ENCODE results near the gene RNF123. TPM values are rescaled to one million over a fixed set of nuclear protein-coding genes. Genes with fewer than 3 reads are reported as not detected.

The RNF123 gene
- total RNA-seq (2014; rRNA removed; shearing (Covaris generic)) = 22.1 and 31.2 TPM in 2 replicates

DNA sequence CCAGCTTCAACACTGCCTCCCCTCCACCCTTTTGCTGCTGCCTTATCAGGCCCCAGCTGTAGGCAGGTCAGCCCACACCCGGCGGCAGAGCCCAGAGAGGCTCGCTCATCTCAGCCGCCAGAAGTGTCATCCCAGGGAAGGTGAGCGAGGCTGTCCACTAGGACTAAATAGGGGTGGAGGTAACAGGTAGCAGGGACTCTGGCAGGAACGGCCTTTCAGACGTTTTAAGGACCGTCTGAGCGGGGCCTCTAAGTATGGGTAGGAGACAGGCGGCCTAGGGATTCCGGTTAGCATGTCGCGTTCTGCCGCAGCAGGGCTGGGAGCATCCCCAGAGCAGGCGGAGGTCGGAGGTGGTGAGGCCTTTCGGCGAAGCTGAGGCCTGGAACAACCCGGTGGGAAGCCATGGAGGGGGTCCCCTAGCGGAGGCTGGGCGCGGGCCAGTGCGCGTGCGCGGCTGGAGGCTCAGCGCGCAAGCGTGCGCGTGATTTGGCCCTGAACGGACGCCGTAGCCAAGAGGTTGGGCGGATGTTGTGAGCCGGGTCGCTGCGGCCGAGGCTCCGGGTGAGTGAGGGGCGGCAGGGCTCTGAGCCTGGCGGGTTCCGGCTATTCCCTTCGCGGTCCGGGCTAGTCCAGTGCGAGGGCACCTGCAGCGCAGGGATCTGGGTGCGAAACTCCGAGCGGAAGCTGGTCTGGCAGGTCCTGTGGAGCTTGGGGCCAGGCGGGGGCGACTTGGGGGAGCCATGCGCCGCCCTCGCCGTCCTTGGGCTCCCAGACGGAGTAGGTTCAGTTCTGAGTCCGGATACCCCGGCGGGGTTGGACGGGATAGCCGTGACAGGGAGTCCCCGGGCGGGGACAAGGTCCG is at the start of gene RNF123, which contains the start of gene MST1:
Gene RNF123 (plus strand): TSS at position 512 of the 862 bp plus-strand sequence. CDS start 1,609 bp downstream, outside the sequence.
Gene MST1 (minus strand): TSS at position 429 of the 862 bp plus-strand sequence. CDS start 783 bp downstream, outside the sequence.
- H3K27me3 ChIP-seq (ENCODE audit: control insufficient read depth, insufficient read depth, low read length) = no peaks in the 10 kb centered on the region; the same call in 1 of the 2 replicates
- DNase-seq = peak; percentile 98

GRCh38 chr3:49641292-49641691 is 48.1 kb upstream of the RNF123 start:
- no peaks in the 10 kb centered on the region for H3K36me3 ChIP-seq (replicated peaks; ENCODE audit: control insufficient read depth, insufficient read depth, low read length)
- H3K4me3 ChIP-seq (ENCODE audit: insufficient read depth, low read depth, low read length) = no peak overlapping the region
- no peak for DNase-seq
- no peaks in the 10 kb centered on the region for H3K27me3 ChIP-seq (ENCODE audit: control insufficient read depth, insufficient read depth, low read length)

More for the DNA sequence above, at the start of gene RNF123, which contains the start of gene MST1:
- Histone ChIP-seq H3K4me3 (ENCODE audit: insufficient read depth, low read depth, low read length) (peak within 1 kb of the TSS; percentile 88), H3K36me3 (replicated peaks; ENCODE audit: control insufficient read depth, insufficient read depth, low read length) (no peaks in the 10 kb centered on the region; the same call in 1 of the 2 replicates)

DNA sequence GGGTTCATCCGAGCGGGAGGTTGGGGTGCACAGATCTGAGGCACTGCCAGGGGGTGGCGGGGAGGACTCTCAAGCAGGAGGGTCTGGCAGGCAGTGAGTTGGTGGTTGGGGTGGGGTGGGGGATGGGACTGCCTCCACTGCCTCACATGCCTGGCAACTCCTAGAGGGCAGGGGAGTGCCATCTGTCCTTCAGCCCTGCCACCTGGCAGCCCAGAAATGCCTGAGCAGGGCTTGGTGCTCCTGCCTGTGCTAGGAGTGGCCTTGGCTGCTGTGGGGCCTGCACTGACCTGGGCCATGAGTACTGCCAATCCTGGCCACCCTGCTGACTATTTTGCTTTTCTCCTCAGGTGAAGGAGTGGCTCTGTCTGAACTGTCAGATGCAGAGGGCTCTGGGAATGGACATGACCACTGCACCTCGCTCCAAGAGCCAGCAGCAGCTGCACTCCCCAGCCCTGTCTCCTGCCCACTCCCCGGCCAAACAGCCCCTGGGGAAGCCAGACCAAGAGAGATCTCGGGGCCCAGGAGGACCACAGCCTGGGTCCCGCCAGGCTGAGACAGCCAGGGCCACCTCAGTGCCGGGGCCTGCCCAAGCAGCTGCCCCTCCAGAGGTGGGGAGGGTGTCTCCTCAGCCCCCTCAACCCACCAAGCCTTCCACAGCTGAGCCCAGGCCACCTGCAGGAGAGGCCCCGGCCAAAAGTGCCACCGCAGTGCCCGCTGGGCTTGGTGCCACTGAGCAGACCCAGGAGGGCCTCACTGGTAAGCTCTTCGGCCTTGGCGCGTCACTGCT is 47.2 kb upstream of the RNF123 start:
- Histone ChIP-seq H3K27me3 (ENCODE audit: control insufficient read depth, insufficient read depth, low read length) (no peaks in the 10 kb centered on the region), H3K4me3 (ENCODE audit: insufficient read depth, low read depth, low read length) (no peak overlapping the region), H3K36me3 (replicated peaks; ENCODE audit: control insufficient read depth, insufficient read depth, low read length) (no peaks in the 10 kb centered on the region)
- DNase-seq = no peak

- no peak for DNase-seq
- Histone ChIP-seq H3K4me3 (ENCODE audit: insufficient read depth, low read depth, low read length) (no peak overlapping the region), H3K36me3 (replicated peaks; ENCODE audit: control insufficient read depth, insufficient read depth, low read length) (no peaks in the 10 kb centered on the region), H3K27me3 (ENCODE audit: control insufficient read depth, insufficient read depth, low read length) (no peaks in the 10 kb centered on the region)
Observed at GRCh38 chr3:49642708-49643145, 46.6 kb upstream of the RNF123 start.

DNA sequence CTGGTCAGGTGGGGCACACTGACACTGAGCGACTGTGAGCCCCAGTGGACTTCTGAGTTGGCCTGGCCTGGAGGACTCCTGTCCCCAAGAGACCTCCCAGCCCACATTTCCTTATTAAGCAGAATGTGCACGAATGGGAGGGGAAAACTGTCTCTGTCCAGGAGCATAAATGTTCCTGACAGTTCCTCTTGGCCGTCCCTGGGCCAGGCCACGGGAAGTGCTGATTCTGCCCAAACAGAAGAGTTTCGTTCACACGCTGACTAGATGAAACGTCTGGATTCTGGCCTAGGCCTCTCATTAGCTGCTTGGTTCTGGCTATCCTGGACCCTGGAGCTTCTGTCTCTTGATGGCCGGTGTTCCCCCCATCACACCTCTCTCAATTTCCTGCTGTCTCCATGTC is 44.7 kb upstream of the RNF123 start:
- H3K27me3 ChIP-seq (ENCODE audit: control insufficient read depth, insufficient read depth, low read length) = no peaks in the 10 kb centered on the region
- H3K4me3 ChIP-seq (ENCODE audit: insufficient read depth, low read depth, low read length) = no peak overlapping the region
- no peaks in the 10 kb centered on the region for H3K36me3 ChIP-seq (replicated peaks; ENCODE audit: control insufficient read depth, insufficient read depth, low read length)
- DNase-seq = no peak

- no peak for DNase-seq
- no peak overlapping the region for H3K4me3 ChIP-seq (ENCODE audit: insufficient read depth, low read depth, low read length)
- no peaks in the 10 kb centered on the region for H3K36me3 ChIP-seq (replicated peaks; ENCODE audit: control insufficient read depth, insufficient read depth, low read length)
- H3K27me3 ChIP-seq (ENCODE audit: control insufficient read depth, insufficient read depth, low read length) = no peaks in the 10 kb centered on the region
Observed at GRCh38 chr3:49646236-49646635, 43.1 kb upstream of the RNF123 start.

DNA sequence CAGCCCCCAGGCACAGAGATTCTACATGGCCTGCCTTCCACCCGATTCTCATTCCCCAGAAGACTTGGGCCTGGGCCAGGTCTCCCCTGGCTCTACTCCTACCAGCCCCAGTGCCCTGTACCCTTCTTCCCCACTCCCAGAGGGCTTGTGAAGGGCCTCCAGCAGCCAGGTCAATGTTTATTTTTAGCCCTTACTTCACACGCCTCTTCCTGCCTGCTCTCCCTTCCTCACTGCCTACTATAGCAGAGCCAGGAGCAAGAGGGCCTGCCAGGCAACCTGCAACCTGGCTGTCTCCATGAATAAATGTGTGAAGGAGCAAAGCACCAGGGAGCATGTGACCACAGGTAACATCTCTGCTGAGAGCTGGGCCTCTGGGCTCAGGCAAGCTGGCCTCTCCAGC is 41.6 kb upstream of the RNF123 start:
- no peak overlapping the region for H3K4me3 ChIP-seq (ENCODE audit: insufficient read depth, low read depth, low read length)
- DNase-seq = no peak
- H3K27me3 ChIP-seq (ENCODE audit: control insufficient read depth, insufficient read depth, low read length) = no peaks in the 10 kb centered on the region

DNA sequence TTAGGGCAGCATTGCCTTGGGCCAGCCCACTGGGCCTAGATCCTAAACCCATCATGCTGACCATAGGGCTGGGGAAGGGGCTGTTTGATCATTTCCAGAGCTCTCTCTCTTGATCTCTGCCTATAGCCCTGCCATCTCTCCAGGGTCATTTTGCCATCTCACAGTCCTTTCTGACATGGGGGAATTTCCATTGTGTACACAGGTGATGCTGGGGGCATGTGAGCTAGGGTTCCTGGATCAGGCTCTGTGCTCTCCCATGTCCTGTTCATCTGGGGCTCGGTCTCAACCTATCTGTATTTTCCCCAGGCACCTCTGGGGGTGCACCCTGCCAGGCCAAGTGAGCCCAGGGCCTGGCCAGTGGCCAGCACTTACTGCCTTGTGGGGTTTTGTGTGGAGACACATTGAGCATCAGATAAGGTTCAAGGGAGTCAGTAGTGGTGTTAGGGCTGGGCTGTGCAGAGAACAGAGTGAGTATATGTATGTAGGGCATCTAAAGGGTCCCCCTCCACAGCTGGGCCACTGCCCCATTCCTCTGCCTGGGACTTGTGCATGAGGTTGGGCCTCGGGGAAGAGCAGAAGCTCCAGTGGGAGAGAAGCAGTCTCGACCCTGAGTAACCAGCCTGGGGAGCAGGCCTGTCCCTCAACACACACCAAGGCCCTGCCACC is 40.9 kb upstream of the RNF123 start:
- Histone ChIP-seq H3K4me3 (ENCODE audit: insufficient read depth, low read depth, low read length) (no peak overlapping the region), H3K27me3 (ENCODE audit: control insufficient read depth, insufficient read depth, low read length) (no peaks in the 10 kb centered on the region), H3K36me3 (replicated peaks; ENCODE audit: control insufficient read depth, insufficient read depth, low read length) (no peaks in the 10 kb centered on the region)
- no peak for DNase-seq

More for the DNA sequence above, 41.6 kb upstream of the RNF123 start:
- H3K36me3 ChIP-seq (replicated peaks; ENCODE audit: control insufficient read depth, insufficient read depth, low read length) = no peaks in the 10 kb centered on the region

DNA sequence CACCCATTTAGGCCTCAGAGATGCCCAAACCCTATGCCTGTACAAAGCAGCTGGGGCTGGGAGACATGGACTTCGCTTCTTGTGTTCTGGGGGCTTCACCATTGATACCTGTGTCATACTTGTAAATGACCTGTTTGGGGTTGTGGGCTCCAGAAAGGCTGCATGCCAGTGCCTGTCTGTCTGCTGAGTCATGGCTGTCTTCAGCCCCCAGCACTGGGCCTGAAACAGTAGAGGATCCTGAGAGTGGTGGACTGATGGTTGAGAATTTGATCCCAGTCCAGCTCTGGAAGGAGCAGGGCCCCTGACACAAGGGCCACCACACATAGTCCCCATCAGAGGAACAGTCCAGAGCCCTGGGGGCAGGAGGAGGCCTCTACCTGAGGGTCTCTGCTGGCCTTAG is 39.8 kb upstream of the RNF123 start:
- Histone ChIP-seq H3K27me3 (ENCODE audit: control insufficient read depth, insufficient read depth, low read length) (no peaks in the 10 kb centered on the region), H3K4me3 (ENCODE audit: insufficient read depth, low read depth, low read length) (no peak overlapping the region), H3K36me3 (replicated peaks; ENCODE audit: control insufficient read depth, insufficient read depth, low read length) (no peaks in the 10 kb centered on the region)
- no peak for DNase-seq

GRCh38 chr3:49650177-49650576 is 39.2 kb upstream of the RNF123 start:
- Histone ChIP-seq H3K27me3 (ENCODE audit: control insufficient read depth, insufficient read depth, low read length) (no peaks in the 10 kb centered on the region), H3K4me3 (ENCODE audit: insufficient read depth, low read depth, low read length) (no peak overlapping the region), H3K36me3 (replicated peaks; ENCODE audit: control insufficient read depth, insufficient read depth, low read length) (no peaks in the 10 kb centered on the region)
- no peak for DNase-seq

GRCh38 chr3:49650637-49651036 is 38.7 kb upstream of the RNF123 start:
- no peak overlapping the region for H3K4me3 ChIP-seq (ENCODE audit: insufficient read depth, low read depth, low read length)
- no peaks in the 10 kb centered on the region for H3K27me3 ChIP-seq (ENCODE audit: control insufficient read depth, insufficient read depth, low read length)
- peak; percentile 54 for DNase-seq
- no peaks in the 10 kb centered on the region for H3K36me3 ChIP-seq (replicated peaks; ENCODE audit: control insufficient read depth, insufficient read depth, low read length)

DNA sequence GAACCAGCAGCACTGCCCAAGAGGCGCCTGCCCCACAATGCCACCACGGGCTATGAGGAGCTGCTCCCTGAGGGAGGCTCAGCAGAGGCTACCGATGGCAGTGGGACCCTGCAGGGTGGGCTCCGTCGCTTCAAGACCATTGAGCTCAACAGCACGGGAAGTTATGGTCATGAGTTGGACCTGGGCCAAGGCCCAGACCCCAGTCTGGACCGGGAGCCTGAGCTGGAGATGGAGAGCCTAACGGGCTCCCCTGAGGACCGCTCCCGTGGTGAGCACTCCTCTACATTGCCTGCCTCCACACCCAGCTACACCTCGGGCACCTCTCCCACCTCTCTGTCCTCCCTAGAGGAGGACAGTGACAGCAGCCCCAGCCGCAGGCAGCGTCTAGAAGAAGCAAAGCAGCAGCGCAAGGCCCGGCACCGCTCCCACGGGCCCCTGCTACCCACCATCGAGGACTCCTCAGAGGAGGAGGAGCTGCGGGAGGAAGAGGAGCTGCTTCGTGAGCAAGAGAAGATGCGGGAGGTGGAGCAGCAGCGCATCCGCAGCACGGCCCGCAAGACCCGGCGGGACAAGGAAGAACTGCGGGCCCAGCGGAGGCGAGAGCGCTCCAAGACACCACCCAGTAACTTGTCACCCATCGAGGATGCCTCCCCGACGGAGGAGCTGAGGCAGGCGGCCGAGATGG is 37.0 kb upstream of the RNF123 start:
- Histone ChIP-seq H3K36me3 (replicated peaks; ENCODE audit: control insufficient read depth, insufficient read depth, low read length) (no peaks in the 10 kb centered on the region), H3K4me3 (ENCODE audit: insufficient read depth, low read depth, low read length) (no peak overlapping the region), H3K27me3 (ENCODE audit: control insufficient read depth, insufficient read depth, low read length) (no peaks in the 10 kb centered on the region)
- DNase-seq = peak; percentile 46

- H3K27me3 ChIP-seq (ENCODE audit: control insufficient read depth, insufficient read depth, low read length) = no peaks in the 10 kb centered on the region
- no peaks in the 10 kb centered on the region for H3K36me3 ChIP-seq (replicated peaks; ENCODE audit: control insufficient read depth, insufficient read depth, low read length)
- no peak overlapping the region for H3K4me3 ChIP-seq (ENCODE audit: insufficient read depth, low read depth, low read length)
- DNase-seq = no peak
Observed at GRCh38 chr3:49652903-49653415, 36.4 kb upstream of the RNF123 start.

DNA sequence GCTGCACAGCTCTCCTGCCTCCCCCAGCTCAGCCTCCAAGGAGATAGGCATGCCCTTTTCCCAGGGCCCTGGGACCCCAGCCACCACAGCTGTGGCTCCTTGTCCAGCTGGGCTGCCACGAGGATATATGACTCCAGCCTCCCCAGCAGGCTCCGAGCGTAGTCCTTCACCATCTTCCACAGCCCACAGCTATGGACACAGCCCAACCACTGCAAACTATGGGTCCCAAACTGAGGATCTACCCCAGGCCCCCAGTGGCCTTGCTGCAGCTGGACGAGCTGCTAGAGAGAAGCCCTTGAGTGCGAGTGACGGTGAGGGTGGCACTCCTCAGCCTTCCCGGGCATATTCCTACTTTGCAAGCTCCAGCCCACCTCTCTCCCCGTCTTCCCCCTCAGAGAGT is 35.7 kb upstream of the RNF123 start:
- Histone ChIP-seq H3K36me3 (replicated peaks; ENCODE audit: control insufficient read depth, insufficient read depth, low read length) (no peaks in the 10 kb centered on the region), H3K4me3 (ENCODE audit: insufficient read depth, low read depth, low read length) (no peak overlapping the region), H3K27me3 (ENCODE audit: control insufficient read depth, insufficient read depth, low read length) (no peaks in the 10 kb centered on the region)
- DNase-seq = no peak

Data from H7 (cell line).